ENCODE data around the gene CSRP2.

The CSRP2 gene

DNA sequence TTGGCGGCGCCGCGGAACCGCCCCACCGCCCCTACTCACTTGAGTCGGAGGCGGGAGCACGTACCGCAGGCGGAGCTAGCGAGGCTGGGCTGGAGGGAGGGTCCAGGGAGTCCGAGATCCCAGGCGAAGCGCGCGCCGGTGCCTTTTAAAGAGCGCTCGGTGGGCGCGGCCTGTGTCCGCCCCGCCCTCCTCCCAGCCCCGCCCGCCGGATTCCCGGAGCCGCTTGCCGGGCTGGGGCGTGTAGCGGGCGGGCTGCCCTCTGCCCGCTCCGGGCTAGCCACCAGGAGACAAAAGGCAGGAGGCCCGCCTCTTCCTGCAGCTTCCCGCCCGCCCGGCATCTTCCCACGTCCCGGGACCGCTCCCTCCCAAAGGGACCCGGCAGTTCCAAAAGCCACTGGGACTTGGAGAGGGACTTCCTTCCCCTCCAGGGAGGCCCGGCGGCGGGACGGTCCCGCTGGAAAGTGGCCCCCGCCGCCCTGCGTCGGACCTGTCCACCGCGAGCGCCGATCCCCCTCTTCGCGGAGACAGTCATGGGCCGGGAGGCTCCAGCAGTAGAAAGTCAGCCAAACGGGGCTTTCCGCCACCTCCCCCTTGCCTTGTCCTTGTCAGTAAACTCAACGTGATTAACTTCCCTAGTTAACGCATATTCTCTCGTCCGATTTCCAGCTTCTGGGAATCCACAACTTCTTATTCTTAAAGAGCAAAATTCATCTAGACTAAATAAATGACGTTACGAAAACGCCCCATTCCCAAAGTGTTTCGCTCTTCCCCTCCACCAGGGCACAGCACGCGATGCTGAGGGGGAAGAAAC is at the start of gene CSRP2:
TSS of gene CSRP2 (minus strand) at position 121 of the 811 bp plus-strand sequence. CDS start 12,759 bp downstream, outside the sequence.
- peak; percentile 81 for DNase-seq

- peak; percentile 54 for DNase-seq
Measured at GRCh38 chr12:76927170-76927784, 48.5 kb upstream of the CSRP2 start.

DNA sequence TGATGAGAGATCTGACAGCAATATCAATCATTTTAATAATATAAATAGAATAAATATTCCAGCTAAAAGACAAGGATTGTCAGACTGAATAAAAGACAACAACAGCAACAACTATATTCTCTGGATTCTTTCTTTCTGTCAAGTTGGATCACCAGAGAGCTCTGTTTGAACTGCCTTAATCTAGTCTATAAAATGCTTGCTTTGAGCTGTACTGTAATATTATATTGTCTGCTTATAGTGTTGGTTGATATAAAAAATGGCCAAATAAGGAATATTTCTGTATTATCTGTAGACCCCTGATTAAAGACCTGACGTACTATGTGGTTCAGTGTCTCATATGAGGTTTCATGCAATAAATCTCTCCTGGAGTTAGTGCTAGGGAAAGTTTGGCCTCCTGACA is 46.3 kb upstream of the CSRP2 start:
- no peak for DNase-seq

DNA sequence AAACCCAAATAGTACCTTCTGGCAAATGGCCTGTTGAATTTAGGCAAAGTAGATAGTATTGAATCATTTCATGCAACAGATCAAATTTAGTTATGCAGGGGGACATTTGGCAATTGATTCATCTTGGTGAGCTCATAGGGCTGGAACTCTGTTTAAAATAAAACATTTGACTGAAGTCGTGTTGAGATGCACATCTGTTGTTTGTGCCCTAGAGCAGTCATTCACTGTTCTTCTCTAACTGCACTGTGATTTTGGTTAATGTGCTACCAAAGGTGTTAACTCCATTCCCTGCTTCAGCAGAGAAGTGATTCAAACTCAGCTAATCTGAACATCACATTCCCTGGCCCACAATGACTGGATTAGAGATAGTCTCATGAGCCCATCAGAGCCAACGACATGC is 44.0 kb upstream of the CSRP2 start:
- no peak for DNase-seq

GRCh38 chr12:76921891-76922664 is 43.3 kb upstream of the CSRP2 start:
- DNase-seq = no peak

- DNase-seq = no peak
Measured at GRCh38 chr12:76921100-76921471, 42.3 kb upstream of the CSRP2 start.

DNA sequence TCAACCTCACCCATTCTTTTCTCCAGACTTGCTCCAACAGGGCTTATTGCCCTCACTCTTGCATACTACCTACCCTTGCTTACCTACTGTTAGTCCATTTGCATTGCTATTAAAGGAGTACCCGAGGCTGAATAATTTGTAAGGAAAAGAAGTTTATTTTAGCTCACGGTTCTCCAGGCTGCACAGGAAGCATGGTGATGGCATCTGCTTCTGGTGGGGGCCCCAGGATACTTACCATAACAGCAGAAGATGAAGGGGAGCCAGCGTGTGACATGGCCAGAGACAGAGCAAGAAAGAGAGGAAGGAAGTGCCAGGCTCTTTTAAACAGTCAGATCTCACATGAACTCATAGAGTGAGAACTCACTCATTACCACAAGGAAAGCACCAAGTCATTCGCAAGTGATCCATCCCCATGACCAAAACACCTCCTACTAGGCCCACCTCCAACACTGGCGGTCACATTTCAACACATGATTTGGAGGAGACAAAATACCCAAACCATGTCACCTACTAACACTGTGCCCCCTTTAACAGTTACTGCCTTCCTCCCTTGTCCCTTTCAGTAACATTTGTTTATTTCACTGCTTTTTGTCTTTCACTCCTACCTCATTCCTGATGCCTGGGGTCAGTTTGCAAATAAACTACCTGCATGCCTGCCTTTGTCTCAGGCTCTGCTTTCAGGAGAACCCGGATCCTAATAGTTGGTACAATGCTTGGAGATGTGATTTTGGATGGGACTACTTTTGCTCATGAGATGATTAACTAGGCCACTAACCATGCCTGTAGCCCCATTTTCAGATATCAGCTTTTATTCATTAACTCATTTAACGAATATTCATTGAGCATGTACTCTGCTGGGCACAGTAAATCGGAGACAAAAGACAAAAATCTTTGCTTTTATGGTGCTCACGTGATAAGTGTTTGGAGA is 41.6 kb upstream of the CSRP2 start:
- peak; percentile 26 for DNase-seq

- no peak for DNase-seq
Measured at GRCh38 chr12:76919383-76920171, 40.8 kb upstream of the CSRP2 start.

DNA sequence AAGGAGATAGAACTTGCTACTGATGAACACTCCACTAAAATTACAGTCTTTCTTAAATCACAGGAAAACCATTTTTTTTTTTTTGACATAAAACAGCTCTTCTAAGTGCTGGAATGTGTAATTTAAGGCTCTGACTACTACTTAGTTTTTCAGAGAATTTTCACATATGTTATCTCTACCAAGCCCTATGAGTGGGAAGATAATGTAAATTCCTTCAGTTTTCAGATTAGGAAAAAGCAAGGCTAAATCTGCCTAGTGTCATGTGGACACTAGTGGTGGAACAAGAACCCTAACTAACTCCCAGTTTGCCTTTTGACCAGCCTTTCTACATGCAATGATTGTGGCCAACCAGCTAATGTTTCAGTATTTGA is 37.3 kb upstream of the CSRP2 start:
- no peak for DNase-seq

- no peak for DNase-seq
Measured at GRCh38 chr12:76915361-76916169, 36.7 kb upstream of the CSRP2 start.

GRCh38 chr12:76914102-76914859 is 35.5 kb upstream of the CSRP2 start:
- no peak for DNase-seq

DNA sequence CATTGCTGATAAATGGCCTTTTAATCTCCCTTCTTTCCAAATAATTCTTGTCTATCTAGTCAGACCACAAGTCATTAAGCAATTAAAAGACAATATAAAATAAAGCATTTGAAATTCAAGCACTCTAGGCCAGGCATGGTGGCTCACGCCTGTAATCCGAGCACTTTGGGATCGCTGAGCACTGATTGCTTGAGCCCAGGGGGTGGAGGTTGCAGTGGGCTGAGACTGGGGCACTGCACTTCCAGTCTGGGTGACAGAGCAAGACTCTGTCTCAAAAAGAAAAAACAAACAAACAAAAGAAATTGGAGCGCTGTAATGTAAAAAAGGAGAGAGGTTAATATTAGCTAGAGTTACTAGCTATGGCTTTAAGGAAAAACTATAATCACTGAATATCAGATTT is 30.5 kb upstream of the CSRP2 start:
- DNase-seq = no peak

DNA sequence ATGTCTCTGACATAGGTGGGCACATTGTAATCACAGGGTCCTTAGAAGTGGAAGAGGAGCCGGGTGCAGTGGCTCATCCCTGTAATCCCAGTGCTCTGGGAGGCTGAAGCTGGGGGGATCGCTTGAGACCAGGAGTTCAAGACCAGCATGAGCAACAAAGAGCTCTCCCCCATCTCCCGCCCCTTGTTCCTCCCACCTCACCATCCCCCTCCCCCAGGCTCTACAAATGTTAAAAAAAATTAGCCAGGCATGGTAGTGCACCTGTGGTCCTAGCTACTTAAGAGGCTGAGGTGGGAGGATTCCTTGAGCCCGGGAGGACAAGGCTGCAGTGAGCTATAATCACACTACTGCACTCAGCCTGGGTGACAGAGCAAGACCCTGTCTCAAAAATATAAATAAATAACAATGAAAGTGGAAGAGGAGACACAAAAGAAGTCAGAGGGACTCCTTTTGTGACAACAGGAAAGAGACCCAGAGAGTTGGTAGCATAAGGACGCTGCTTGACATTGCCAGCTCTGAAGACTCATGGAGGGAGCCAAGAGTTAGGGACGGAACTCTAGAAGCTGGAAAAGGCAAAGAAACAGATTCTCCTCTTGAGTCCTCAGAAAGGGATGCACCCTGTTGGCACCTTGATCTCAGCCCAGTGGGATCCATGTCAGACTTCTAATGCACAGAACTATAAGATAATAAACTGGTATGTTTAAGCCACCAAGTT is 29.6 kb upstream of the CSRP2 start:
- DNase-seq = no peak

- DNase-seq = peak; percentile 25
Measured at GRCh38 chr12:76901628-76902380, 23.0 kb upstream of the CSRP2 start.

DNA sequence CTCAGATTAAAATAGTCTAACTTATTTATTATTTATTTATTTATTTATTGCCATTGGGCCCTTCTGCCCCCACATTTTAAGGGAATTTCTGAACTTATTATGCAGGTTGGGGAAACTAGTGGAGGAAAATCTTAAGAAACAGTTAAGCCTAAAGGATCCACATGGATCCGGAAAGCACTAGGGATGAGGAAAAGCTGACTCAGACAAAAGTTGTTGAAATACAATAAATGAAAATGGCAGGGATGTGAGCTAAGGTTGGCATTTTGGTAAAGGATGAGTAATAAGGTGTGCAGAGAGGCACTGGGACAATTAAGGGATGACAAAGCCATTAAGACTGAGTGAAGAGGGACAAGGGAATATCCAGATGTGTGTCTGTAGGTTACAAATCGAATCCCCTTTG is 20.7 kb upstream of the CSRP2 start:
- no peak for DNase-seq

DNA sequence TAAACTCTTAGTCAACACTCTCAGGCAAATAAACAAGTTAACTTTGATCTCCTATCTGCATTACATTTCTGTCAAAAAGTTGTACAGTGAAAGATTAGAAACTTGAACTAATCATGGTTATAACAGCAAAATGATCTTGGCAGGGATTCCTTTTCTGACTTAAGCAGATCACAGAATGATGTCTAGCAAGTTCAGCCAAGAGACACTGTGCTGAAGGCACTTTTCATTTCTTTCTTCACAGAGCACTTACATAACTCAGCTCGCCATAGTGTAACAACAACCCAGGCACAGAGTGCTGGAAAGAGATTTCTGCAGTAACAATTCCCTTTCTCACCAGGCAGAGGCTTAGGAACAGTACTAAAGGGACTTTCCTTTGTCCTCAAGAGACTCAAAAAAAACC is 19.6 kb upstream of the CSRP2 start:
- no peak for DNase-seq

DNA sequence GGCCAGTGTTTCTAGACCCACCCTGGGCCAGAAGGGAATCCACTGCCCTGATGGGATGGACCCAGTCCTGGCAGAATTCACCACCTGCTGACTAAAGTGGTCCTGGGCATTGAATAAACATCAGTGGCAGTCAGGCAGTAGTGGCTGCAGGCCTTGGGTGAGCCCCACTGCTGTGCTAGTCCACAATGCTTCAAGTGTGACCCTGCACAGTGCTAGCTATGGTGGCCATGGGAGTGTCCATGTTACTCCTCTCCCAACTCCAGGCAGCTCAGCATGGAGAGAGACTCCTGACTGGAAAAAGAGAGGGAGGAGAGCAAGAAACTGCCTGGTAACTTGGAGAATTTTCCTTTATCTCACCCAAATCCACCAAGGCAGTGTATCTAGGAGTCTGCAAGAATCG is 17.5 kb upstream of the CSRP2 start:
- DNase-seq = no peak

DNA sequence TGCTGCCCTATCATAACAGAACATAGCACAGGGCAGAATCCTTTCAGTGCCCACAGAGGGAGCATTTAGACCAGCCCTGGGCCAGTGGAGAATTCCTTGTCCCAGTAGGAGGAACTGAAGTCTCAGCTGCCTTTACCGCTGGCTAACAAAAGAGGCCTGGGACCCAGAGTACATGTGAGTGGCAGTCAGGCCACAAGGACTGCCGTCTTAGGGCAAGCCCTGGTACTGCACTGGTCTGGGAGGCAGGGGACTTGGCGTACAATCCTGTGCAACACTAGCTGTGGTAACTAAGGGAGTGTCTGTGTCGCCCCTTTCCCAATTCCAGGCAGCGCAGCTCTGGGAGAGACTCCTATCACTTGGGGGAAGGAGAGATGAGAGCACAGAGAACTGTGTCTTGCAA is 17.0 kb upstream of the CSRP2 start:
- DNase-seq = no peak

DNA sequence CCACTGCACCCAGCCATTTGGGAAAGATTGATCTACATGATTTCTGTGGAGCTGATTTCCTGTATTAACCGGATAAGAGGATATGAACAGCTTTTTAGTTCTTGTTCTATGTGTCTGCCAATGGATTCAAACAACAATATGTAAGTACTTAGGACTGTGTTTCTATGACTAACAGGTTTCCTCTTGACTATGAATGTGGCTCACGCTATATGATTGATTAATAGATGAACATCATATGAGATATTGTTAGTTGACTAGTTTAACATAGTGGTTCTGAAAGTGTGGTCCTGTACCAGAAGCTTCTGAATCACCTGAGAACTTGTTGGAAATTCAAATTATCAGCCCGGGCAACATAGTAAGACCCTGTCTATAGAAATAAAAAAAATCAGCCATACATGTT is 12.8 kb upstream of the CSRP2 start:
- DNase-seq = no peak
